Lung (tissue), 12 donors: ENCODE measurements around the gene ECE2. TPM values are rescaled to one million over a fixed set of nuclear protein-coding genes. Genes with fewer than 3 reads are reported as not detected.
A peak's percentile ranks its signal among the peaks of the same experiment; 100 is the strongest.

Experiments
- ATAC-seq: fragments of 200-7000 bp; cut with Tn5 transposase; one replicate; pipeline ENCODE4 v1.9.1; 2020; ENCODE audit warnings: moderate number of reproducible peaks; ENCODE audit not compliant: insufficient read depth, low FRiP score
- DNase-seq, 3 donors: peaks; one replicate each; pipeline ENCODE4 v3.0.0-alpha.2; 2013 to 2017
- H3K27ac ChIP-seq, 2 donors: one replicate each; pipeline ENCODE4 v1.5.1; 2013; ENCODE audit warnings: mild to moderate bottlenecking in 2 of 2, moderate library complexity in 2 of 2, control low read depth in 1 of 2, inconsistent platforms in 1 of 2, low read depth in 1 of 2, low read length in 1 of 2
- H3K27me3 ChIP-seq, 3 donors: one replicate each; pipeline ENCODE4 v1.5.1; 2013; ENCODE audit warnings: low read length in 2 of 3; ENCODE audit not compliant: control insufficient read depth in 3 of 3, insufficient read depth in 3 of 3
- H3K36me3 ChIP-seq, 4 donors: one replicate each; pipeline ENCODE4 v1.5.1; 2013; ENCODE audit warnings: low read length in 4 of 4, mild to moderate bottlenecking in 1 of 4, moderate library complexity in 1 of 4; ENCODE audit not compliant: control insufficient read depth in 4 of 4, insufficient read depth in 4 of 4
- H3K4me1 ChIP-seq, 5 donors: one replicate each; pipeline ENCODE4 v1.5.1; 2013; ENCODE audit warnings: low read length in 5 of 5, mild to moderate bottlenecking in 2 of 5, moderate library complexity in 1 of 5; ENCODE audit not compliant: control insufficient read depth in 5 of 5, insufficient read depth in 5 of 5
- H3K4me3 ChIP-seq: one replicate; pipeline ENCODE4 v1.5.1; 2013; ENCODE audit warnings: mild to moderate bottlenecking, control low read depth, moderate library complexity
- H3K9ac ChIP-seq, 2 donors: one replicate each; pipeline ENCODE4 v1.5.1; 2013; ENCODE audit warnings: low read length in 2 of 2, control low read depth in 1 of 2; ENCODE audit not compliant: insufficient read depth in 1 of 2
- H3K9me3 ChIP-seq, 4 donors: one replicate each; pipeline ENCODE4 v1.5.1; 2013; ENCODE audit warnings: low read length in 3 of 4, mild to moderate bottlenecking in 1 of 4, moderate library complexity in 1 of 4; ENCODE audit not compliant: control insufficient read depth in 4 of 4, insufficient read depth in 3 of 4
- WGBS, 2 donors: extraction: QIAGEN DNeasy Blood & Tissue Kit; methylation state at CpG; one replicate each; pipeline ENCODE4 v1.1.7; 2013; 5-methylcytosine and 5-hydroxymethylcytosine counted together
- polyA plus RNA-seq, 2 donors: library from polyadenylated mRNA; stranded (reverse); fragments of 200-250 nt; gene quantifications; one replicate each; pipeline ENCODE4 v1.2.1, GENCODE V29; 2013
- total RNA-seq, 2 donors: library from RNA; depleted of rRNA in 1 of 2; stranded (reverse); fragments of >200 nt in 1 of 2; gene quantifications; one replicate each; pipeline ENCODE4 v1.2.1, GENCODE V29; 2014 to 2021
- TF ChIP-seq, protein P1 (sequence below): IDR thresholded peaks from 2 replicates; pipeline ENCODE4 v1.5.1; 2012; ENCODE audit warnings: mild to moderate bottlenecking; ENCODE audit errors: control extremely low read depth, extremely low read depth
- donor health status: control.
- donor health status: control.
- donor health status: Bipolar disorder and iron deficiency.
- donor health status: healthy.
- donor health status: DM: yes; HTN: yes; CAD: no.

ECE2 gene
- total and polyA plus RNA-seq, 4 donors: 0.15 TPM; not detected in 3

DNA sequence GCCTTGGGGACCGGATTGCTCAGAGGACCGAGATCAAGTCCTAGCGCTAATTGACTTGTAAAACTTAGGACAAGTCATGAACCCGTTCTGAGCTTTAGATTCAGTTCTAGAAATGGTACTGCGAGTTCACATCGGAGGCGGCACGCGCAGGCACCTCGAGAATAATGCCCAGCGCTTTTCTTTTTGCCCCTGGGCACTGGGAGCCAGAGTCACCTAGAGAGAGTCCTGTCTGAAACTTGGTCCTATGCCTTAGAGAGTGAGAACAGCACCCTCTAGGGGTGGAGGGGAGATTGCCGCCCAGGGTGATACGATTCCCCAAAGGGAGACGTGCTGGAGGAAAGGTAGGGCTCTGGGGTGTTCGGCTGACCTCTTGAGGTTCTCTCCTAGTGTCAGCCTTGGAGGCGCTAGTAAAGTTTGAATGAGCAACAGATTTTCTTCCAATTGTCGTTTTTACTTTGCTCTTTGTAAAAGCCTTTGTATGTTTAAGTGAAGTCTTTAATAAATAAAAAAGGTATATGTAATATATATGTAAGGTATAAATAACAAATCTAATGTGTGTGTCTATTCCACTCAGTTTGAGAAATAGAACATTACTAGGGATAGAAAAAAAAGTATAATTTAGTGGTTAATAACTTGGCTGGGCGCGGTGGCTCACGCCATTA is 25.5 kb upstream of the ECE2 start:
- 13 to 15% methylated on average over 20 of the region's 20 CpGs for WGBS, 2 donors
- DNase-seq (peak; percentile 78 to 81 (median 81)), ATAC-seq (peak; percentile 83)
- peaks cover 0 to 13% (median 3%) of the 10 kb centered on the region in 5 donors for H3K4me1 ChIP-seq
- H3K4me3 ChIP-seq: peak overlapping the region; percentile 80
- H3K27me3 ChIP-seq: no peaks in the 10 kb centered on the region
- H3K9me3 ChIP-seq: no peaks in the 10 kb centered on the region
- peak overlapping the region in 1 of 2 donors; percentile 39 for H3K9ac ChIP-seq
- peak overlapping the region in 1 of 2 donors; percentile 71 for H3K27ac ChIP-seq
- TF ChIP-seq, protein P1, sequence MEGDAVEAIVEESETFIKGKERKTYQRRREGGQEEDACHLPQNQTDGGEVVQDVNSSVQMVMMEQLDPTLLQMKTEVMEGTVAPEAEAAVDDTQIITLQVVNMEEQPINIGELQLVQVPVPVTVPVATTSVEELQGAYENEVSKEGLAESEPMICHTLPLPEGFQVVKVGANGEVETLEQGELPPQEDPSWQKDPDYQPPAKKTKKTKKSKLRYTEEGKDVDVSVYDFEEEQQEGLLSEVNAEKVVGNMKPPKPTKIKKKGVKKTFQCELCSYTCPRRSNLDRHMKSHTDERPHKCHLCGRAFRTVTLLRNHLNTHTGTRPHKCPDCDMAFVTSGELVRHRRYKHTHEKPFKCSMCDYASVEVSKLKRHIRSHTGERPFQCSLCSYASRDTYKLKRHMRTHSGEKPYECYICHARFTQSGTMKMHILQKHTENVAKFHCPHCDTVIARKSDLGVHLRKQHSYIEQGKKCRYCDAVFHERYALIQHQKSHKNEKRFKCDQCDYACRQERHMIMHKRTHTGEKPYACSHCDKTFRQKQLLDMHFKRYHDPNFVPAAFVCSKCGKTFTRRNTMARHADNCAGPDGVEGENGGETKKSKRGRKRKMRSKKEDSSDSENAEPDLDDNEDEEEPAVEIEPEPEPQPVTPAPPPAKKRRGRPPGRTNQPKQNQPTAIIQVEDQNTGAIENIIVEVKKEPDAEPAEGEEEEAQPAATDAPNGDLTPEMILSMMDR: peak; percentile 78
- peaks cover 0 to 6% (median under 1%) of the 10 kb centered on the region in 4 donors for H3K36me3 ChIP-seq

DNA sequence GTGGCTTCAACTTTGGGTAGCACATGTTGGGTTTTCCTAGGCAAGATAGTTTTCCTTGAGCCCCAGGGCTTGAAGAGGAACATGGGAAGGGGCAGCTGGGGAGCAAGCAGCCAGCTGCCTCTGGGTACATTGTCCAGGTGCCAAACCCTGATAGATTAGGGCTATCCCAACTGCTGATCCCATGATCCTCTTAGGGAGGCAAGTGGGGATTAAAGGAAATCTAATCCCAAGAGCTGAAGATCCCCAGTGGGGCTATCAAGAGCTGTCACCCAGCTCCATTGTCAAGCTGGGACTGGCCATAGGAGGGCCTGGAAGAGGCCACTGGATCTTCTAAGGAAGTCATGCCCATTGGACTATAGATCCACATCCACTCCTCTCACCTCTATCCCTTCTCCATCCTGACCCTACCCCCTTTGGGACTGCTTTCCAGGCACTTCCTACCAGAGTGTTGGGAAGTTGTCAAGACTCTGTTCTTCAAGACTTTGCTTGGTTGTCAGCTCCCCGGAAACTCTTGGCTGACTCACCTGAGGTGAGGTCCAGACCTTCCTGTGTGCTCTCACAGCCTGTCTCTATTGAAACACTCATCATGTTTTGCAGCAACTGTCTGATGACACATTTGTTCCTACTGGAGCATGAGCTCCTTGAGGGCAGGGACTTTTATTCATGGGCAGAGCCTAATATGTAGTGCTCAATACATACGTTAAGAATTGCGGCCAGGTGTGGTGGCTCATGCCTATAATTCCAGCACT is 20.4 kb upstream of the ECE2 start:
- Histone ChIP-seq H3K36me3 (peaks cover 0 to 4% (median 0%) of the 10 kb centered on the region in 4 donors), H3K9me3 (no peaks in the 10 kb centered on the region), H3K27ac (no peak overlapping the region), H3K4me3 (no peak overlapping the region), H3K4me1 (peaks cover 0 to 8% (median 0%) of the 10 kb centered on the region in 5 donors), H3K27me3 (peaks cover 0 to 14% (median 10%) of the 10 kb centered on the region in 3 donors), H3K9ac (no peak overlapping the region)
- WGBS, 2 donors: 95 to 97% methylated on average over 3 of the region's 3 CpGs
- TF ChIP-seq, protein P1: no peak
- no peak for ATAC-seq
- DNase-seq: no peak

- DNase-seq (no peak), ATAC-seq (no peak)
- 95 to 96% methylated on average over 23 of the region's 23 CpGs for WGBS, 2 donors
- no peak overlapping the region for H3K4me3 ChIP-seq
- H3K9ac ChIP-seq: no peak overlapping the region
- peaks cover 0 to 23% (median 5%) of the 10 kb centered on the region in 5 donors for H3K4me1 ChIP-seq
- H3K27ac ChIP-seq: no peak overlapping the region
- peaks cover 0 to 26% (median 15%) of the 10 kb centered on the region in 3 donors for H3K27me3 ChIP-seq
- TF ChIP-seq, protein P1: no peak
- H3K9me3 ChIP-seq: no peaks in the 10 kb centered on the region
- peaks cover 0 to 4% (median 0%) of the 10 kb centered on the region in 4 donors for H3K36me3 ChIP-seq
These were observed 18.5 kb upstream of the ECE2 start for GRCh38 chr3:184257083-184257915.
